Amygdala (tissue), 56 donors: ENCODE results near the gene UPB1.

Source experiments
- DNase-seq, 56 donors: peaks; one replicate each; lab custom pipeline; 2025; lab: John Stamatoyannopoulos, UW

Gene UPB1

DNA sequence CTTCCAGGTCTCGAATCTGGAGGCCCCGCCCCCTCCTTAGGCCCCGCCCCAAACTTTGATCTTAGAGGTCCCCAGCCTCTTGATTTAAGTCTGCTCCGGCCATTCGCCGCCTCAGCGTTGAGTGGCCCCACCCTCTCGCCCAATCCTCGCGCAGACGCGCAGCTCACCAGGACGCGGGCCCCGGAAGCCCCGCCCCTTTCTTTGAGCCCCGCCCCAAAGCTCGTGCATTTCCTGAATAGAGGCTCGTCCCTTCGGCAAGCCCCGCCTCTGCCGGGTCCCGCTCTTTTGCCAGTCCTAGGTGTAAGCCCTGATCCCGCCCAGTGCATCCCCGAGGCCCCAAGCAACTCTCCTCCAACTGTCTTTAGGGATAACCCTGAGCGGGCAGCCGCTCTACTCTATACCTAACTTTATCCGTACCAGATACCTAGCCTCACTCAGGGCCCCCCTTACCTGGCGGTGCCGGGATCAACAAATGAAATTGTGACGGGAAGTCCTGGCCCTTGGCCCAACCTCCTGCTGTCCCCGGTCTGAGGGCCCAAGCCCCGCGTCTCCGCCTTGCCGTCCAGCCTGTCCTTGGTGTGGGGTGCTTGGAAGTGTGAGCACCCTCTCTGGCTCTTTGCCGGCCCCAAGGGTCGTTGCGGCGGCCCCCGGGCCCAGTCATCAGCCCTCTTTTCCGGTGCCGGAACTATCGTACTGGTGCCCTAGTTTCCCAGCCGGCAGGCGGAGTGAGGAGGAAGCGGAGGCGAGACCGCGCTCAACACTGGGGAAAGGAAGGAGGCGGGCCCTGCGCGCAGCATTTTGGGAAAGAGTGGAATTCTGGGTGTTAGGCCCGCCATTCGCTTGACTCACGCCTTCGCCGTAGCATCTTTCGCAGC is 60.3 kb downstream of the UPB1 start, which contains the start of gene SNRPD3:
TSS of gene SNRPD3 (plus strand) at position 835 of the 875 bp plus-strand sequence. CDS start 1,676 bp downstream, outside the sequence.
- peak; percentile 93 to 100 (median 99) for DNase-seq

DNA sequence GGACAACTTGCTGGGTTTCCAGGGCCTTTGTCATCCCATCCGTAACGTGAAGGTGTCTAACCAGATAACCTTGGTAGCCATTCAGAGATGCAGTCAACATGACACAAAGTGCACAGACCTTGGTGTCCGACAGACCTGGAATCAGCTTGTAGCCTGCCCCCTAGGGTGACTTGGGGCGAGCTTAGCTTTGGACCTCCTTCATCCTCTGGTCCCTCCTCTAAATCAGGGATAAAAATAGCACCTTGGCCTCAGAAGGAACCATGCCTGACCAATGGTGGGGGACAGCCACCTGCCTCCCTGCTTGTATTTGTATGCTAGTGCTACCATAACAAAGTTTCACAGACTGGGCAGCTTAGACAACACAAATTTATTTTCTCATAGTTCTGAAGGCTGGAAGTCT is 64.3 kb downstream of the UPB1 start:
- DNase-seq = no peak

DNA sequence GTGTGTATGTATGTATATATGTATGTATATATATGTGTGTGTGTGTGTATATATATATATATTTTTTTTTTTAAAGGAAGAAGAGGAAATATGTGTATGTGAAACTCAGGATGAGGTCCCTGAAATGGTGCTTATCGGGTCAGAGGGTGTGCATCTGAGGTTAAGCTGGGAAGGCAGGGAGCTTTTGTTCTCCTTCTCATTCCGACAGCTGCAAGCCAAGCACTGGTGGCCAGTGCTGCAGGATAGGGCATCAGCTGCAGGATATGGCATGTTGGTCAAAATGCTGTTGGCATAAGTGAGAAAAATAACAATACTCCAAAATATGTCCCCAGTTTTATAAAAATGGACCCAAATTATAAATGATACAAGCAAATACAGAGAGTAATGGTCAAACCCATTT is 68.1 kb downstream of the UPB1 start:
- DNase-seq = no peak

DNA sequence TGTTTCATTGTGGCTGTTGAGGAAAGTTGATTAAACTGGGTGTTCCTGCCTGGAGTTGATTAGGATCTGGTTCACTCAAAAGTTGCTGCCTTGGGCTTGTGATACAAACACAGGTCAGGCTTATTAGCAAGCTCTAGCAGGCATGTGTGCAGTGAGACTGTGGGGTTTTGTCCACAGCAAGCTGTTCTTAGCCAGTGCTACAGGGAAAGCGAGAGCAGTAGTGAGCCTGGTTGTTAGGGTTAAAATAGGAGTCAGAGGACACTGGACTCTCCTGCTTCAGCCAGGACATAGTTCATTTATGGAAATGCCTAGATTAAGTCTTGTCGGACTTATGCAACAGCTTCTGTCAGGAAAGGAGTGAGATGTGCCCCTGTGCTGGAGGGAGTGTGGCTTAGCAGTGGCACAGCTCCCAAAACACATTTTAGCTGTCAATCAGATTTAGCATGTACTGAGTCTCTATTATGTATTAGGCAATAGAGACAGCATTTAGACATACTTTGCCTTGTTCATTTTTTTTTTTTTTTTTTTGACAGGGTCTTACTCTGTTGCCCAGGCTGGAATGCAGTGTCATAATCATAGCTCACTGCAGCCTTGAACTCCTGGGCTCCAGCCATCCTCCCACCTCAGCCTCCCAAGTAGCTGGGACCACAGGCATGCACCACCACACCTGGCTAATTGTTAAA is 69.4 kb downstream of the UPB1 start:
- no peak for DNase-seq

DNA sequence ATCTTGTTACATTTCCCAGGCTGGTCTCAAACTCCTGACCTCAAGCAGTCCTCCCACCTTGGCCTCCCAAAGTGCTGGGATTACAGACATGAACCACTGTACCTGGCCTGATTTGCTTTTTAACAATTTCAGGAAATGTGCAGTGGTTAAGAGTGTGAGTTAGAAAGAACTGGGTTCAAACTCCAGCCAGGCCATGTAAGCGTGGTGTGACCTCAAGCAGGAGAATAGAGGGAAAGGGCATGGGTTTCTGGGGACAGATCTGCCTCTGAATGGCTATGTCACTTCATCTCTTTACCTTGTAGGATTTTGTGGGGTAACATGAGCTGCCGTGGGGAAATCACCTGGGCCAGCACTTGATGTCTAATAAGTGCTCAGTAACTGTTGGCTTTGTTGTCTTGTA is 69.9 kb downstream of the UPB1 start:
- DNase-seq = no peak

DNA sequence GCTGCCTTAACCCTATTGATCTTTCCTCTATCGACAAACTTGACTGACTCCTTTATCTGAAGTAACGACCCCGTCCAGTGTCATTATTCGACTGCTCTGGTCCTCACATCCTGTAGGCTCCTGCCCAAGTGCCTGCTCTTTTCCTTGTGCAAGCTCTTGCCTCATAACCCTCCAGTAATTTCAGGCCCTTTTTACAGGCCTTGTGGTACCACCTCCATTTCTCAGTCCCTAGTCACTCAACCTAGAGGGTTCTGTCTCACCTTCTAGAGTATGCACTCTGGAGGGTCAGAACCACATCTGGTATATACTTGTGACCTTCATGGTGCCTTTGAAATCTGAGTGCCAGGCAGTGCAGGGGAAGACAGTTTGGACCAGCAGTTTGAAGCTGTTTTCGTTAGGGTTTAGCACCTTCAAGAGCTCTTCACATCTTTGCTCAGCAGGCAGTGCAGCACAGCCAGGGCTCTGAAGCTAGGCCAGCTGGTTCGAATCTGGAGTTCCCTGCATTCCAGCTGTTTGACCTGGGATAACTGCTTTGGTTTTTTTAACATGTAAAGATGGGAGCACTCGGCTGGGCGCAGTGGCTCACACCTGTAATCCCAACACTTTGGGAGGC is 71.9 kb downstream of the UPB1 start:
- DNase-seq = no peak

DNA sequence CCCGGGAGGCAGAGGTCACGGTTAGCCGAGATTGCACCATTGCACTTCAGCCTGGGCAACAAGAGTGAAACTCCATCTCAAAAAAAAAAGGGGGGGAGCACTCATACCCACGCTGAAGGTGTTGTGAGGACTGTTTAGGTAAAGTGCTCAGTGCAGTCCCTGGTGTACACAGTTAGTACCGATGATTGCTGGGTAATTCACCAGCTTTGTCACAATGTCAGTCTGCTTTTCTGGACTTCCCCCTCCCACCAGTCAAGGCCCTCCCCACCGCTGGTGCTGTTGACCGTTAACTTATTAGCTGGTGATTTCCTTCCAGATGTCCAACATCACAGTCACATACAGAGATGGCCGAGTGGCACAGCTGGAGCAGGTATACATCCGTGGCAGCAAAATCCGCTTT is 72.5 kb downstream of the UPB1 start:
- DNase-seq = no peak

DNA sequence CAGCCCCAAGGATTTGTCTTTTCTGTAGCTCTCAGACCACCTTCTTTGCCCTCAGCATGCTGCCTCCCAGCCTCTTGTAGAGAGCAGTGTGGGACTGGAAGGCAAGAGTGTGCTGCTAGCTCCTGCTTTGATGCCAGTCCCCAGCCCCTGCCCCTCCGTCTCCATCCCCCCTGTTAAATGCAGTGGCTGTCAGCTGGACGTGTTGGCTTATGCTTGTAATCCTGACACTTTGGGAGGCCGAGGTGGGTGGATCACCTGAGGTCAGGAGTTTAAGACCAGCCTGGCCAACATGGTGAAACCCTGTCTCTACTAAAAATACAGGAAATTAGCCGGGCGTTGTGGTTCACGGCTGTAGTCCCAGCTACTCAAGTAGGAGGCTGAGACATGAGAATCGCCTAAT is 76.1 kb downstream of the UPB1 start:
- DNase-seq = no peak

DNA sequence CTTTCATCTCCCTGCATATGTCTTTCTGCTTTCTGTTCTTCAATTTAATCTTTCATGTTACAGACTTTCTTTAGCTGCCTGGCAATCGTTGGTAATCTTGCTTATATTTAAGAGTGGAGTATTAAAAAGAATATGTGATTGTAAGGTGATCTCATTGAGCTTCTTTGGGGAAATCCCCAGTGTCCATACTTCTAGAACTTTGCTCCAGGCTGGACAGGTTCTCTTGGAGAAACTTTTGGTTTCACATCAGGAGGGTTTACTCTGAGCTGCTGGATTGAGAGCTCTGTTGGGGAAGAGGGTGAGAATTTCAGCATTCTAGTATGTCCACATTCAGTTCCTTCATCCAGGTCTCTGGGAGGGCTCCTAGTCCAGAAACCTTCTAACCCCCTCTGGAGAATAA is 81.6 kb downstream of the UPB1 start:
- DNase-seq = no peak
